B cell (primary cell): ENCODE data around the gene BAZ2A. TPM values are rescaled to one million over a fixed set of nuclear protein-coding genes. Genes with fewer than 3 reads are reported as not detected.

ENCODE experiments used
- ATAC-seq: fragments of 200-7000 bp; cut with Tn5 transposase; one replicate; pipeline ENCODE4 v1.10.0; 2021; ENCODE audit warnings: low read depth, mild to moderate bottlenecking, moderate number of reproducible peaks, moderate library complexity
- CTCF ChIA-PET: fragments of 350-600 bp; sonication (Branson Sonifier 250); formaldehyde crosslinking; loops from one replicate; lab custom pipeline; 2021; ENCODE audit warnings: antibody characterized with exemption, inconsistent platforms; lab: Charles Lee
- POLR2A ChIA-PET: fragments of 350-600 bp; sonication (Branson Sonifier 250); formaldehyde crosslinking; loops from one replicate; lab custom pipeline; 2021; ENCODE audit warnings: antibody characterized with exemption; lab: Charles Lee
- DNase-seq: peaks from one replicate; pipeline ENCODE4 v3.0.0; 2013
- H2AFZ ChIP-seq: 2 replicates; pipeline ENCODE4 v1.6.1; 2012; ENCODE audit warnings: mild to moderate bottlenecking, low read depth, low read length; ENCODE audit not compliant: insufficient read depth, poor library complexity, severe bottlenecking
- H3K27ac ChIP-seq, 2 donors: 1 replicate in 1 of 2; 2 replicates in 1 of 2; pipeline ENCODE4 v1.5.1; 2012 to 2013; ENCODE audit warnings: low read length in 2 of 2, mild to moderate bottlenecking in 2 of 2, moderate library complexity in 1 of 2
- H3K27me3 ChIP-seq, 4 experiments: fragments of 200-600 bp in 1 of 4; sonication (generic) in 1 of 4; replicated peaks in 1 of 4; 1 replicate in 2 of 4; 2 replicates in 2 of 4; pipeline versions ENCODE4 v1.6.1 to v1.7.0; 2013 to 2016; ENCODE audit warnings: low read length in 3 of 4, mild to moderate bottlenecking in 2 of 4, mixed read lengths in 1 of 4, moderate library complexity in 1 of 4; ENCODE audit not compliant: insufficient read depth in 4 of 4, control insufficient read depth in 3 of 4; ENCODE audit errors: control extremely low read depth in 1 of 4
- H3K36me3 ChIP-seq, 2 experiments: replicated peaks in 1 of 2; 1 replicate in 1 of 2; 2 replicates in 1 of 2; pipeline versions ENCODE4 v1.6.1 to v1.7.1; 2013; ENCODE audit warnings: low read length in 1 of 2; ENCODE audit not compliant: insufficient read depth in 2 of 2, control insufficient read depth in 1 of 2; ENCODE audit errors: control extremely low read depth in 1 of 2, extremely low read depth in 1 of 2
- H3K4me1 ChIP-seq, 2 donors: fragments of 200-600 bp in 1 of 2; sonication (generic) in 1 of 2; 1 replicate in 1 of 2; 2 replicates in 1 of 2; pipeline versions ENCODE4 v1.5.1 to v1.6.1; 2013 to 2017; ENCODE audit warnings: low read length in 2 of 2; ENCODE audit not compliant: control insufficient read depth in 2 of 2, insufficient read depth in 2 of 2
- H3K4me2 ChIP-seq: replicated peaks from 2 replicates; pipeline ENCODE3; 2012; ENCODE audit warnings: mild to moderate bottlenecking, low read depth, low read length; ENCODE audit not compliant: poor library complexity, severe bottlenecking
- H3K4me3 ChIP-seq, 5 experiments: fragments of 200-600 bp in 1 of 5; sonication (generic) in 1 of 5; 1 replicate in 3 of 5; 2 replicates in 2 of 5; pipeline versions ENCODE4 v1.5.1 to v1.7.0; 2011 to 2016; ENCODE audit warnings: low read length in 4 of 5, mild to moderate bottlenecking in 4 of 5, low read depth in 2 of 5, control low read depth in 1 of 5, moderate library complexity in 1 of 5; ENCODE audit not compliant: insufficient read depth in 1 of 5; ENCODE audit errors: control extremely low read depth in 1 of 5, extremely low read depth in 1 of 5
- H3K79me2 ChIP-seq: fragments of 200-600 bp; sonication (generic); one replicate; pipeline ENCODE4 v1.6.0; 2016; ENCODE audit warnings: low read length; ENCODE audit not compliant: control insufficient read depth, insufficient read depth
- H3K9ac ChIP-seq: fragments of 200-600 bp; sonication (generic); 2 replicates; pipeline ENCODE4 v1.6.1; 2017; ENCODE audit warnings: mild to moderate bottlenecking, low read length, moderate library complexity
- H3K9me3 ChIP-seq, 3 donors: one replicate each; pipeline versions ENCODE4 v1.6.1 to v1.7.1; 2013; ENCODE audit warnings: low read length in 2 of 3; ENCODE audit not compliant: control insufficient read depth in 2 of 3, insufficient read depth in 1 of 3; ENCODE audit errors: control extremely low read depth in 1 of 3
- H4K20me1 ChIP-seq: 2 replicates; pipeline ENCODE4 v1.6.0; 2012; ENCODE audit warnings: mild to moderate bottlenecking, low read length; ENCODE audit not compliant: insufficient read depth, control insufficient read depth, poor library complexity, severe bottlenecking
- H3K27ac Mint-ChIP-seq: one replicate; pipeline ENCODE4 v1.8.0; 2021; ENCODE audit warnings: mixed read lengths
- H3K27me3 Mint-ChIP-seq: one replicate; pipeline ENCODE4 v1.8.0; 2021; ENCODE audit warnings: mixed read lengths
- H3K4me1 Mint-ChIP-seq: one replicate; pipeline ENCODE4 v1.8.0; 2021; ENCODE audit warnings: mixed read lengths
- H3K4me3 Mint-ChIP-seq: one replicate; pipeline ENCODE4 v1.8.0; 2021; ENCODE audit warnings: mixed read lengths
- H3K9me3 Mint-ChIP-seq: one replicate; pipeline ENCODE4 v1.8.0; 2022; ENCODE audit warnings: mixed read lengths; ENCODE audit not compliant: insufficient read depth
- EZH2 ChIP-seq: IDR thresholded peaks from 2 replicates; pipeline ENCODE4 v1.6.1; 2012; ENCODE audit warnings: borderline replicate concordance, low read depth, mild to moderate bottlenecking, moderate library complexity, low read length; ENCODE audit not compliant: insufficient read depth, poor library complexity, severe bottlenecking
- WGBS: methylation state at CpG from one replicate; pipeline ENCODE4 v1.1.5; 2013; ENCODE audit warnings: missing lambda C conversion rate; ENCODE audit not compliant: insufficient coverage; 5-methylcytosine and 5-hydroxymethylcytosine counted together
- intact Hi-C: fragments of 100-400 bp; cut with micrococcal nuclease; formaldehyde crosslinking; loops from one replicate; pipeline ENCODE4 v1.10.0; 2022
- polyA plus RNA-seq: library from polyadenylated mRNA; depleted of rRNA; stranded (reverse); fragments of >200 nt; gene quantifications from 2 replicates; pipeline ENCODE4 v1.2.3, GENCODE V29; 2012
- total RNA-seq, 2 donors: library from RNA; stranded (reverse); fragments of 120-200 nt in 1 of 2; gene quantifications; 1 replicate in 1 of 2; 2 replicates in 1 of 2; pipeline versions ENCODE4 v1.2.3 to v1.2.4, GENCODE V29; 2013 to 2022
- TF ChIP-seq, protein P1 (sequence below): fragments of 200-600 bp; IDR thresholded peaks from one replicate; pipeline ENCODE4 v1.8.0; 2022; ENCODE audit warnings: antibody characterized with exemption, mild to moderate bottlenecking

BAZ2A gene
- total and polyA plus RNA-seq, 2 donors (not counting 1 experiment from before 2014, with no cell fraction given): 95.7 to 280 TPM

DNA sequence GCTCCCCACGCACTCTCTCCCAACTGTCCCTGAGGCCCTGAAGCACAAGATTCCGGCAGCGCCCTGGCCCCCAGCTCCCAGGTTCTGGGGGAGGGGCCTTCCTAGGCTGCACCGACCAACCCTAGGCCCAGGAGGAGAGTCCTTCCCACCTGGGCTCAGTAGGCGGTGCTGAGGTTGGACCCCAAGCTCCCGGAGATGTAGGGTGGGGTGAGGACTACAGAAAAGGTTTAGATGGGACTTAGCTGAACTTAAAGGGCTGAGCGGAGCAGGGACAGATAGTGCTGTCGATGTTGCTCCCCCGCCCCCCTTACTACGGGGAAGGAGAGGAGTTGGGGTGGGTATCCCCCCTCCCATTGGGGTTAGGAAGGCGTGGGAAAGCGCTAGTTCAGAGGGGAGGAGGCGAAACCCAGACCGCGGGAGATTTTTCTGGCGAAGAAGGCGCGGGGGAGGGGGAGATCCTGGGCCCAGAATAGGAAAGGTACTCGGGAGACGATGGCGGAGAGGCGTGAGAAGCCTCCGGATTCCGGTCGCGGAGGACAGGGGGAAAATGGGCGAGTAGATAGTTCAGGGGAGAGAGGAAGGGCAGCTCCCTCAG is 4.2 kb upstream of the BAZ2A start:
- WGBS: 4% methylated on average over 25 of the region's 27 CpGs
- Mint-ChIP-seq H3K4me1 (peaks cover 78% of the 10 kb centered on the region), H3K4me3 (peak overlapping the region; percentile 89), H3K9me3 (no peaks in the 10 kb centered on the region), H3K27me3 (no peaks in the 10 kb centered on the region), H3K27ac (peak overlapping the region; percentile 92)
- POLR2A ChIA-PET: interaction anchor here (0.6 to 3.1 kb wide), 7 partner anchors 10 to 516 kb away, joined by 3 to 33 read pairs (median 5); partner anchors contain the start of genes ATP5F1B, PTGES3, RBMS2 and ZC3H10
- peak overlapping the region; percentile 78 for H3K9ac ChIP-seq
- TF ChIP-seq, protein P1, sequence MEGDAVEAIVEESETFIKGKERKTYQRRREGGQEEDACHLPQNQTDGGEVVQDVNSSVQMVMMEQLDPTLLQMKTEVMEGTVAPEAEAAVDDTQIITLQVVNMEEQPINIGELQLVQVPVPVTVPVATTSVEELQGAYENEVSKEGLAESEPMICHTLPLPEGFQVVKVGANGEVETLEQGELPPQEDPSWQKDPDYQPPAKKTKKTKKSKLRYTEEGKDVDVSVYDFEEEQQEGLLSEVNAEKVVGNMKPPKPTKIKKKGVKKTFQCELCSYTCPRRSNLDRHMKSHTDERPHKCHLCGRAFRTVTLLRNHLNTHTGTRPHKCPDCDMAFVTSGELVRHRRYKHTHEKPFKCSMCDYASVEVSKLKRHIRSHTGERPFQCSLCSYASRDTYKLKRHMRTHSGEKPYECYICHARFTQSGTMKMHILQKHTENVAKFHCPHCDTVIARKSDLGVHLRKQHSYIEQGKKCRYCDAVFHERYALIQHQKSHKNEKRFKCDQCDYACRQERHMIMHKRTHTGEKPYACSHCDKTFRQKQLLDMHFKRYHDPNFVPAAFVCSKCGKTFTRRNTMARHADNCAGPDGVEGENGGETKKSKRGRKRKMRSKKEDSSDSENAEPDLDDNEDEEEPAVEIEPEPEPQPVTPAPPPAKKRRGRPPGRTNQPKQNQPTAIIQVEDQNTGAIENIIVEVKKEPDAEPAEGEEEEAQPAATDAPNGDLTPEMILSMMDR: no peak
- no peak for TF ChIP-seq EZH2
- no peaks in the 10 kb centered on the region for H3K27me3 ChIP-seq
- H2AFZ ChIP-seq: peak overlapping the region; percentile 76
- no peaks in the 10 kb centered on the region for H3K9me3 ChIP-seq
- intact Hi-C loops: loop anchor here (5.0 to 10.0 kb wide), 5 partner anchors 112 to 890 kb away; partner anchors contain the start of genes APOF, DDIT3, MBD6 and NAB2
- ATAC-seq: no peak
- peaks cover 41% of the 10 kb centered on the region for H3K79me2 ChIP-seq
- peak overlapping the region; percentile 91 for H3K4me2 ChIP-seq
- DNase-seq: peak; percentile 44
- H4K20me1 ChIP-seq: peaks cover 10% of the 10 kb centered on the region
- peaks cover 0 to 18% of the 10 kb centered on the region in 2 experiments for H3K36me3 ChIP-seq
- peaks cover 60 to 70% of the 10 kb centered on the region in 2 donors for H3K4me1 ChIP-seq
- CTCF ChIA-PET: interaction anchor here (1.1 to 4.4 kb wide), 5 partner anchors 12 to 120 kb away, joined by 5 to 48 read pairs (median 22); partner anchors contain the start of genes ATP5F1B and NACA
- H3K27ac ChIP-seq: peak overlapping the region; percentile 63 to 83
- H3K4me3 ChIP-seq: peak overlapping the region; percentile 57 to 81 (median 68)
